Hepatic stellate cell (primary cell): Measurements from ENCODE around the gene PNMA8A.
"Not testable (repeated sequence)": the region's sequence is repeated elsewhere in the genome, so short reads cannot be mapped to it uniquely, and the experiment has no call there.

Source experiments
- DNase-seq: peaks from one replicate; pipeline ENCODE4 v3.0.0; 2011; ENCODE audit warnings: low spot score

PNMA8A gene

DNA sequence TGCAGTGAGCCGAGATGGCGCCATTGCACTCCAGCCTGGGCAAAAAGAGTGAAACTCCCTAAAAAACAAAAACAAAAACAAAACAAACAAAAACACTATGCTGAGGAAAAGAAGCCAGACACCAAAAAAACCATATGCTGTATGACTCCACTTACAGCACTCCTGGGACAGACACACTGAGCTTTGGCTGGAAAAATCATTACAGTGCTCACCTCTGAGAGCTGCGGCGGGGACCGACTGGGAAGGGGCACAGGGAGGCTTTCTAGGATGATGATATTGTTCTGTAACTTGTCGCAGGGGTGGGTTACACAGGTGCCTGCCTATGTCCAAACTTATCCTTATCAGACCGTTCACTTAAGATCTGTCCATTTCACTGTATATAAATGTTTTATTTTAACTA, 7.8 kb downstream of the PNMA8A start:
- no peak for DNase-seq

DNA sequence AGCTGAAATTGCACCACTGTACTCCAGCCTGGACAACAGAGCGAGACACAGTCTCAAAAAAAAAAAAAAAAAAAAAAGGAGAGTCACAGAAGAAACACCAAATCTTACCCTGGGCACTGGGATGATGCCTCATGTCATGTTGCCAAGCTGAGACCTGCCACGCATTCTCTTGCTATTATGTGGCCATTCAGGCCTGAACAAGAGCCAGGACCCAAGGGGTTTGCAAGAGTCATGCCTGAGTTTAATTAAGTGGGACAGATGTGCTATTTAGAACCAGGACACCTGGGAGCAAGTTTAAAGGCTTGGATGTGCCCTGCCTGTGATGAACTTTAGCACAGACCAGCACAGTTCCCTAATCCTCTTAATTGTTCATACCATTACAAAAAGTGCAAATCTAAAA, 9.8 kb downstream of the PNMA8A start:
- no peak for DNase-seq

DNA sequence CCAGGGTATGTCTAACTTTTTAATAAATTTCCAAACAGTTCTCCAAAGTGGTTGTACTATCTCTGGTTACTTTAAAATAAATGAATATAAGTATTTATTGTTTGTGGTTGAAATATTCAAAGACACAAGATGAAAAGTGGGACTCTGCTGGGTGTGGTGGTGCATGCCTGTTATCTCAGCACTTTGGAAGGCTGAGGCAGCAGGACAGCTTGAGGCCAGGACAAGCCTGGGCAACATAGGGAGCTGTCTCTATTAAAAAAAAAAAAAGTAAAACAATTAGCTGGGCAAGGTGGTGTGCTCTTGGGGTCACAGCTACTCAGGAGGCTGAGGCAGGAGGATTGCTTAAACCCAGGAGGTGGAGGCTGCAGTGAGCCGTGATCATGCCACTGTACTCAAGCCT, 10.4 kb downstream of the PNMA8A start:
- no peak for DNase-seq

DNA sequence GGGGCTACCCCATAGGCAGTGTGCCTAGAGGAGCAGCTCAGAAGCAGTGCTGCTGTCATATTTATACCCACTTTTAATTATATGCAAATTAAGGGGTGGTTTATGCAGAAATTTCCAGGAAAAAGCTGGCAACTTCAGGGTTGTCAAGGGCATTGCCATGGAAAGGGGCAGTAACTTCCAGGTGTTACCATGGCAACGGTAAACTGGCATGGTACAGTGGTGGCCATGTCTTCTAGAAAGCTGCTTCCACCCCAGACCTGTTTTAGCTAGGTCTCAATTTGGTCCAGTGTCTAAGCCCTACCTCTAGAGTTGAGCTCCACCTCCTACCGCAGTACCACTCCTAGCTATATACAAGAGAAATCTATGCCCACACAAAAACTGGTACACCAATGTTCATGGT, 11.3 kb downstream of the PNMA8A start:
- DNase-seq, result no peak

DNA sequence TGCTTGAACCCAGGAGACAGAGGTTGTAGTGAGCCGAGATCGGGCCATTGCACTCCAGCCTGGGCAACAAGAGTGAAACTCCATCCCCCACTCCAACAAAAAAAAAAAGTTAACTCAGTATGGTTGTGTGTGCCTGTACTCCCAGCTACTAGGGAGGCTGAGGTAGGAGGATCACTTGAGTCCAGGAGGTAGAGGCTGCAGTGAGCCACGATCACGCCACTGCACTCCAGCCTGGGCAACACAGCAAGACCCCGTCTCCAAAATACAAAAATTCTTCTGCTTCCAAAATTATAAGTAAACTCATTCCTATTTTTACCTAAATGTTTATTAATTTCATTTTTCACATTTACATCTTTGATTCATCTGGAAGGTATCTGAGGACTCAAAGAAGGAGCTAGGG, 14.4 kb downstream of the PNMA8A start:
- DNase-seq, result no peak

DNA sequence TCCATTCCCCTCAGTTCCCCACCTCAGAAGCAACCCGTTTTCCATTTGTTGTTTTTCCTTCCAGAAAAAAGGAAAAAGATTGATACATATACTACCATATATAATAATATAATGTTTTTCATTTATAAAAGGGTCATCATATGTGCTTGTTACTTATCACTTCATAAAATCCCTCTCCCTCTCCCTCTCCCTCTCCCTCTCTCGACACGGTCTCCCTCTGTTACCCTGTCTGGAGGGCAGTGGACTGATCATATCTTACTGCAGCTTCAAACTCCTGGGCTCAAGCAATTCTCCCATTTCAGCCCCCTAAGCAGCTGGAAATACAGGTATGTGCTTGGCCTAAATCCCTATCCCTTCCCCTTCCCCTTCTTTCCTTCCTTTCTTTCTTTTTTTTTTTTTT, 17.1 kb downstream of the PNMA8A start:
- no peak for DNase-seq

DNA sequence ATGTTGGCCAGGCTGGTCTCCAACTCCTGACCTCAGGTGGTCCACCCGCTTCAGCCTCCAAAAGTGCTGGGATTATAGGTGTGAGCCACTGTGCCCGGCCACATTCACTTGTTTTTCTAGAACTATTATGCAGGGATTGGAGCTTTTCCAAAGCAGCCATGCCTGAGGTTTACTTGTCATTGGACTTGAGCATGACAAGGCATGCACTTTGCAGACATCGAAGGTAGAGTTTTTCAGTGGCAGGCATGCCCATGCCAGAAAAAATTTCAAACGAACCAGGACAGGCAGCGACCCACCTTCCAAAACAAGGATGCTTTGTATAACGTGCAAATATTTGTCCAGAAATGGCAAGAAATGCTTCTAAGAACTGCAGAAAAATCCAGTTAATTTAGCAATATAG, 17.7 kb downstream of the PNMA8A start:
- no peak for DNase-seq

DNA sequence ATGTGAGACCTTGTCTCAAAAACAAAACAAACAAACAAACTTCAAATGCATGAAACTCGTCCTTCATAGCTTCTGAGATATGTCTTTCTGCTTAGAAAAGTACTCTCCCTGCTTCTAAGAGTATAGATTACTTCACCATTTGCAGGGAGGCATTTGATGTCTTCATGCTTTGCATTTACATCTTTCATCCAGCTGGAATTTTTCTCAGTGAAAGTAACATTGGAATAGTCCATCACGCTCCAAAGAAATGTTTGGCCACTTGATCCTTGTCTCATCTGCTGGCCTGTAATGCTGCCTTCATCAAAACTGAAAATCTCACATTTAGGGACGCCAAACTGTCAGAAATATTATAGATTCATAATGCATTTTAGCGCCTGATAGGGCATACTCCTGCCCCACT, 19.2 kb downstream of the PNMA8A start:
- DNase-seq, result no peak

DNA sequence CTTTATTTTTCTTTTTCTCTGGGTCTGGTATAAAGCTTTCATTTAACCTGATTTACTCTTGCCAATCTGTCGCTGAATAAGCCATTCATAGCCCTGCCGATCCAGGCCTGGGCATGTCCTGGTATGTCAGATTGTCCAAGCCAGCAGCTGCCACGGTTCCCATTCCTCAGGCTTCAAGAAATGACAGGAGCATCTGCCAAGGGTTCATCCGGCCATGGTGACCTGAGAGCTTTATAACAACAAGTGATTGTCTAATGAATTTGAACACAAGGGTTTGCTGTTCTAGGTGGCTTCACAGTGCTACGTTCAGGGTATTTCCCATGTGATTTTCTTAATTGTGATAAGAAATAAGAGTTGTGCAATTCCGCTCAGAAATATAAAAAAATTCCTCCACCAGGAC, 20.0 kb downstream of the PNMA8A start:
- no peak for DNase-seq

DNA sequence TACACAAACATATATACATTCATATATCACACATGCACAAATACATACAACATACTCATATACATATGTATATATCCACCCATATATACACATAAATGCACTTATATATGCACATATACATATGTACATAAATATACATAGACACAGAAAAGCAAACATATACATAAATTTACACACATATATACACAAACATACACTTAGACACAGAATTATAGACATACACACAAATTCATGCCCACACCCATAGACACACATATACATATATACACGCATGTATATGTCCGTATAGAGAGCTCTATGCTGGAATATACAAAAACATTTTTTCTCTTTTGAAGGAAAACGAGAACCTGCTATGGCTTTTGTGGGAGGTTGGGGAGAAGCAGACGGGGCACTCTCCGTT, 20.6 kb downstream of the PNMA8A start:
- DNase-seq, result no peak

DNA sequence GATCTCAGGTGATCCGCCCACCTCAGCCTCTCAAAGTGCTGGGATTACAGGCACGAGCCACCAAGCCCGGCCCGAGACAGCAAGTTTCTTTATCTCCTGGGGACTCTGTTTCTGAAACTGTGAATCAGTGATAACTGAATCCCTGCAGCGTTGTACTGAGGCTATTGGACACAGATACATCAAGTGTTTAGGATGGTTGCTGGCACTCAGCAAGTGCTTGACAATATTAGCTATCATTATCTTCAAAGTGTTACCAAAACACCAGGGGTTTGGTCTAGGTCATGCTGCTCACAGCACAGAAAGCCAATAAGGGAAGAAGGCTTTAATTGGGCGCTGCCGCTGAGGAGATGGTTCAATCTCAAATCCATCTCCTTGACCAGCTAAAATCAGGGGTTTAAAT, 22.1 kb downstream of the PNMA8A start:
- DNase-seq, result no peak

DNA sequence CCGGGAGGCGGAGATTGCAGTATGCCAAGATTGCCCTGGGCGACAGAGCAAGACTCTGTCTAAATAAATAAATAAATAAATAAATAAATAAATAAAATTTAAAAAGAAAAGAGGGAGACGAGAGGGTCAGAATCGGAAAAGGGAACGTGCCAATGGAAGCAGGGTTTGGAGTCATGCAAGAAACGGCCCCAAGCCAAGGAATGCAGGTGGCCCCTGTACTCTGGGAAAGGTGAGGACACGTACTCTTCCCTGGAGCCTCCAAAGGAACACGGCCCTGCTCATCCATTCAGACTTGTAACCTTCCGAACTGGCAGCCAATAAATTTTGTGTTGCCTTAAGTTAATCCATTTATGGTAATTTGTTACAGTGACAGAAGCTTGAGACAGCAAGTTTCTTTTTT, 22.8 kb downstream of the PNMA8A start:
- DNase-seq, result no peak

DNA sequence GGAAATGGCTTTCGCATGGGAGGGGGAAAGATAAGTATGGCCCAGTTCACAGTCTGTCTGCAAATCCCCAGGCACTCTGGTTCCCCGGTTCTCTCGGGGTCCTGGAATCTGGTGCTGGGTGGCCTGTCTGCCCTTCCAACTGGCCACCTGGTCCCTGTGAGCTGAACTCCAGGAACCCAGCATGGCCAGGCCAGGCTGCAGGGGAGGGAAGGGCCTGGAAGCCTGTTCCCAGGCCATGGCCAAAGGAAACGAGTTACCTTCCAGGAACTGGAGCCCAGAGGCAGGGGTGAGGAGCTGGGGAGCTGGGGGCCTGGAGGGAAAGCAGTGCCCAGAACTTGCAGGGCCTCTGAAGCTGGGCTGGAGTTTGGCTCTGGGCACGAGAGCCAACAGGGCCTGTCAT, 23.5 kb downstream of the PNMA8A start:
- DNase-seq, result no peak

DNA sequence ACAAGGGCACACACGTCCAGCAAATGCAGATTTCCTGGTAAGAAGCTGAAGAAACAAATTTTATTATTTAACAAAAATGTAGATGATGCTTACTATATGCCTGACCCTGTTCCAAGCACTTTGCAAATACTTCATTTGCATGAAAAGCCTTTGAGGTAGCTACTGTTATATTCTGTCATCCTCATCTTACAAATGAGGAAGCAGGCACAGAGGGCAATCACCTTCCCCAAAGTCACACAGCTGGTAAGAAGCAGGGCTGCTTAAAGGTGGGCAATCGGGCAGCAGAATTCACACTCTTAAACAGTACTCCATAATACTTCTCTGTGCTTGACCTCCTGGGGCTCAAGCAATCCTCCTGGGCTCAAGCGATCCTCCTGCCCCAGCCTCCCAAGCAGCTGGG, 24.4 kb downstream of the PNMA8A start:
- DNase-seq, result no peak

DNA sequence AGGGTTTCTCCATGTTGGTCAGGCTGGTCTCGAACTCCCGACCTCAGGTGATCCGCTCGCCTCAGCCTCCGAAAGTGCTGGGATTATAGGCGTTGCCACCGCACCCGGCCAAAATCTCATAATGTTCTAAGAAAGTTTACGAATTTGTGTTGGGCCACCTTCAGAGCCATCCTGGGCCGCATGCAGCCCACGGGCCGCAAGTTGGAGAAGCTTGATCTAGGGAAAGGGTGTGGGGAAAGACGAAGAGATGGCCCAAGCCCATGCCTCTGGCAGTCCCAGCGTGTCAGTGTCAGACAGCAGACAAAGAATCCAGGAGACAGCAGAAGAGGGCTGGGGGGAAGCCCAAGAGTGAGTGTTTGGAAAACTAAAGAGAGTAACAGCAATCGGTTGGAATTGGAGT, 25.3 kb downstream of the PNMA8A start:
- no peak for DNase-seq

DNA sequence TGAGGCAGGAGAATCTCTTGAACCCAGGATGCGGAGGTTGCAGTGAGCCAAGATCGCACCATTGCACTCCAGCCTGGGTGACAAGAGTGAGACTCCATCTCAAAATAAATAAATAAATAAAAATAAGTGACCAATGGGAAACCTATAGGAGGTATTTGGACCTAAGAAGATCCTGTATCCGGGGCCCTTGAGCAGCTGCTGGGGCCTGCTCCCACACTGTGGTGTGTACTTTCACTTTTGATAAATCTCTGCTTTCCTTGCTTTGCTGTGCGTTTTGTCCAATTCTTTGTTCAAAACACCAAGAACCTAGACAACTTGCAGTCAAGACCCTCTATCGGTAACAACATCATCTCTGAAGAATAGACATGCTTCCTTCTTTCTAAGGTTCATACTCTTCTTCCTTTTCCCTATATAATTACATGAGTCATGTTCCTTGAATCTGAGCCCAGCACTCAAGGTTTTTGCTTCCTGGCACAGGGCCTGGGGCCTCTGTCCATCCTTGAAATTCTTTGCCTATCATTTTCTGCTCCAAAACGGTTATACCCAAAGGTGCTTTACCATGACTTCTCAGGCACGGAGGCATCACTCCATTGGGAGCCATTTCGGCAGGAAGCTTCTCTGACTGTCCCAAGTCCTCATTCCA, 28.4 kb downstream of the PNMA8A start:
- DNase-seq, result peak; percentile 53

DNA sequence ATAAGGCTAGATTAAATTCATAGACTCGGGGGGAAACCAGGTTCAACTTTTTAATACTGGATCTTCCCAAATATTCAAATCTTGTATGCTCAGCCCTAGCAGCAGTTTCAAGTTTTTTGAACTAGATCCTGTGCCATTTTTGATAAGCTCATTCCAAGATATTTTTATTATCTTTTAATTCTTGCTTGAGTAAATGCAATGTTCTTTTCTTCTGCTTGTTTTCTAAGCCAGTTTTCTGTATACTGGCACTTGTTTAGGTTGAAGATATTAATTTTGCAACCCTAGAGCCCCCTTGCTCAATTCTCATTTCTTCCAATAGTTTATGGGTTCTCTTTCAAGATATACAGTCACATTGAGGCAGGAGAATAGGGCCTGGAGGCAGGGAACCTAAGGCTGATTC, 29.5 kb downstream of the PNMA8A start:
- no peak for DNase-seq

DNA sequence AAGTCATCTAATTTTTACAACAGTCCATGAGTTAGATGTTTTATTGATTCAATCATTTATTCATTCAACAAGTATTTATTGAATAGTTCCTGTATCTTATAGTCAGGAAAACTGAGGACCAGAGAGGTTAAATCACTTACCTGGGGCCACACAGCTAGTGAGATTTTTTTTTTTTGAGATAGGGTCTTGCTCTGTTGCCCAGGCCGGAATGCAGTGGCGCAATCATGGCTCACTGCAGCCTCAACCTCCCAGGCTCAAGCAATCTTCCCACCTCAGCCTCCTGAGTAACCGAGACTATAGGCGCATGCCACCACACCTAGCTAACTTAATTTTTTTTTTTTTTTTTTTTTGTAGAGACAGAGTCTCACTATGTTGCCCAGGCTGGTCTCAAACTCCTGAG, 35.7 kb downstream of the PNMA8A start:
- DNase-seq, result not testable (repeated sequence)

DNA sequence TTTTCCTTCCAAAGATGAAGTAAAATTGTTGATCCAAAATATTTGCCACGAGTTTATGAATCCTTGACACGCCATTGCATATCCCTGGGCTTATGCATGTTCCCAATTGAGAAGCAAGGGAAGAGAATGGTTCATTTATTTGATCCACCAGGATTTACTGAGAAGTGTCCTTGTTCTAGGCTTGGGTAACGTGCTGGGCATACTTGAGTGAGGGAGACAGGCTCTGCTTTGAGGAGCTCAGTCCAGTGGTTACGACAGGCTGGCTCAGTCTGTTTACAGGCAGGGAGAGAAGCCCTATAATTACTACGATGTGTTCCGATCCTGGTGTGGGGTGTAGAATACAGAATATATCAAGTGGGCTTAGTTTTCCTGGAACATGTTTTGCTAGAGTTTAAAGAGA, 36.4 kb downstream of the PNMA8A start:
- no peak for DNase-seq

DNA sequence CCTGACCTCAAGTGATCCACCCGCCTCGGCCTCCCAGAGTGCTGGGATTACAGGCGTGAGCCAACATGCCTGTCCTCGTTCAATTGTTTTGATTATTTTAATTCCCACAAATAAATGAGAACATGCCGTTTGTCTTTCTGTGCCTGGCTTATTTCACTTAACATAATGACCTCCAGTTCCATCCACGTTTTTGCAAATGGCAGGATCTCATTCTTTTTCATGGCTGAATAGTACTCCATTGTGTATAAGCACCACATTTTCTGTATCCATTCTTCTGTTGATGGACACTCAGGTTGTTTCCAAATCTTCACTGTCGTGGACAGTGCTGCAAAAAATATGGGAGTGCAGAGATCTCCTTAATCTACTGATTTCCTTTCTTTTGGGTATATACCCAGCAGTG, 37.9 kb downstream of the PNMA8A start:
- not testable (repeated sequence) for DNase-seq

DNA sequence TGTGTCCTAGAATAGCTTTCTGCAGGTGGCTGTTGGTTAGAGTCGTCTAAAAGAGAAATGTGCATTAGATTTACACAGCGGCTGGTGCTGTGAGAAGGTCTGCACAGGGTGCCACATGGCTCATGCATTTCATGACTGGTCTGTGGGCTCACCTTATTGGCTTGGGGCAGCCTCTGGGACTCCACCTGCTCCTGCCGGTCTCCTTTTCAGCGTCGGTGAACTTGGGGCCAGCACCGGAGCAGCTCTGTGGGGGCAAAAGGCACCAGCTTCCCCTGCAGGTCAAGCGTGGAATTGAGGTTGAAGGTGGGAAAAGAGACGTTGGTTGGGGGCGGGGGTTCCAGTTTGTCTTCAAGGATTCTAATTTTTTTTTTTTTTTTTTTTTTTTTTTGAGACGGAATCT, 39.5 kb downstream of the PNMA8A start:
- DNase-seq, result no peak

DNA sequence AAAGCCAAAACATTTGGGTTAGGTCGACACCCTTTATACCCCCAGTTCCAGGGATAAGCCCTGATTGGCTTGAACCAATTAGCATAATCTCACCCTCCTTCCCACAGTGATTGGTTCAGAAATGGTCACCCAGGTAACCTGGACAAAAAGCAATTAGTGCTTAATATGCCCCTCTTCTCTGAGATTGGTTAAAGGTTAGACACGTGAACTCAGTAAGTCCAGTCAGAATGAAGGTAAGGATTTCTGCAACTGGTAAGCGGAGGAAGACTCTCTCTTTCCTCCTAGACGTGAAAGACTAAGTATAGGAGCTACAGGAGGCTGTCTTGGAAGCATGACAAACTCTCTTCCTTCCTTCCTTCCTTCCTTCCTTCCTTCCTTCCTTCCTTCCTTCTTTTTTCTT, 41.4 kb downstream of the PNMA8A start:
- DNase-seq, result no peak

DNA sequence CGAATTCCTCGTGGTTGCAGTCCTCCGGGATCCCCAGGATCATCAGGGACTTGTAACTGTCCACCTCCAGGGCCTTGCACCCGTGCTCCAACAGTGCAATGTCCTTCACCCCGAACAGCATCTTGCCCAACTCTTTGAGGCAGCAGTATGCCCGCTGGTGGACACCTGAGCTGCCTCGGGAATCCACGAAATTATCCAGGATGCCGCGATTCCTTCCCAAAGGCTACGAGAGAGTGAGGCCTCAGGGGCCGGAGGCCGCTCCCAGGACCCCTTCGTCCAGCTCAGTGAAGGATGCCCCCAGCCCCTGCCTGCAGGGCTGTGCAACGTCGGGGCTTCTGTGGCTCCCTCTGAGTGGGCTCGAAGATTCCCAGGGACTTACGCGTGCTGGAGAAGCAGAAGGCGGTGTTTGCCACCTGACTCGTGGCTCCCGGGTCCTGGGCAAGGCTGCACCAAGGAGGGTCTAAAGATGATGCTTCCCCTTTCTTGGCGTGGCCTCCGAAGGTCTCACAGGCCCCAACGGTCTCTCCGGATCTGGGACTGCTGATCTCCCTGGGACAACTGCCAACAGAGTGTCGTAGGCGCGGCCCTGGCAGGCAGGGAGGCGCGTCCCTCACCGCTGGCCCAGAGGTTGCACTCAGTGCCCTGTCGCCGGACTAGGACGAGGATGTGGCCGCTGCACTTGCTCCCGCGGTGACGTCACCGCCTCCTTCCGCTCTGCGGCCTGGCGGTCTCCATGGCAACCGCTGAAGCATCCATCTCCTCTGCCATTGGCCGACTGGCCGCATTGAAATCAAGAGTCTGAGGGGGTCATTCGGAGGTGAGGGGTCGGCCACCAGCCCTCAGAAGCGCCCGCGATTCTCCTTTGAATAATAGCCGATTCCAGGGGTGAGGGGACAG, 42.9 kb downstream of the PNMA8A start, which contains the start of gene PNMA8C:
PNMA8C (minus strand) TSS at position 698 of the 897 bp plus-strand sequence; CDS start at position 121, 577 bp downstream.
- DNase-seq, result peak; percentile 48
